GM21423 (cell line): ENCODE data around the gene PDCD2.
"Not testable (repeated sequence)": the region's sequence is repeated elsewhere in the genome, so short reads cannot be mapped to it uniquely, and the experiment has no call there.

ENCODE experiments used
- ATAC-seq: cut with Tn5 transposase; IDR thresholded peaks from one replicate; pipeline ENCODE4 v1.9.1; 2021; ENCODE audit warnings: mild to moderate bottlenecking, moderate library complexity; ENCODE audit not compliant: unreplicated experiment

PDCD2 gene

DNA sequence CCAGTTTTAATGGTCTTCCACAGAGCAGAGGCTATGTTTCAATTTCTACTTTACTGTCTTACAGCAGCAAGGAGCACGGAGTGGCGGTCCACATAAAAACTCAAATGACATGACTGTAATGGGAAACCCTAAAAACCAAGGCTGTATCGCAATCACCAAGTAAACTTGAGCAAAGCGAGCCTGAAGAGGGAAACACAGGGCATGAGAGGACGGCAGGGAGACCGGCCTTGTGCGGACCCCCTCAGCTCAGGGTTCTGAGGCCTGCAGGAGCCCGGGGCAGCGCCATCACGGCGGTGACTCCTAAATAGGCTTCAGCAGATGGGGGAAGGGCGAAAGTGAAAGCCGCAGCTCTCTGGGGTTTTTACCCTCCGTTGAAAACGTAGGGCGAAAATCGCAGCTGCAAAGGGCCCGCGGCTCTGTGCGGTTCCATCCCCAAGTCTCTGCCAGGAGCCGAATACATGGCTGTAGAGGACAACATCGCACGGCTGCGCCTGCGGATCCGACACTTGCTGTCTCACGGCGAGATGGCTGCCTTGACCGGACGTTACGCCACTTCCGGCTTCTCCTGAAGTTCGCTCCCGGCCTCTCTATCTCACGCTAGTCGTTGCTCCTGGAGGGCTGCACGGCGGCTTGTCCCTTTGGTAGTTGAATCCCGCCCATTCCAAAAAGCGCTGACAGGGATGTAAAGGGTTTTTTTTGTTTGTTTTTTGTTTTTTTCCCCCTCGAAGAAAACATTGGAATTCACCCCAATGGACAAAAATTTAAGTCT lies 31.5 kb downstream of the PDCD2 start, which contains the start of gene PSMB1:
PSMB1 (minus strand) TSS at position 543 of the 769 bp plus-strand sequence; CDS start at position 478, 65 bp downstream.
- ATAC-seq, result peak; percentile 55

DNA sequence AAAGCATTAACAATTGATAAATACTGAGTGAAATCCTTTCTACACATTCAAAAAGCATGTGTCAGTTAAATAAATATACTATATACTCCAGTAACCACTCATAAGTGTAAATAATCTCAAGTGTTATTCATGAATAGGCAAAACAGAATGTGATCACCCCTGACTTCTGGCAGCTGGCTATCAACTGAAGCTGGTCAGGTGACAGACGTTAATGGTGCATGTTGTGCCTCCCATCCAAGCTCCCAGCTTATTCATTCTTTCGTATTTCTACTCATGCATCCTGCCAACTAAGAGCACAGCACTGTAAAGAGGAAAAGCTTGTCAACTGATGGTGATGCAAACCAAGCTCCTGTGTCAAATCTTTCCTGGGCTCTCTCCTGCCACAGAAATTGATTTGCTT lies 39.0 kb downstream of the PDCD2 start:
- no peak for ATAC-seq

DNA sequence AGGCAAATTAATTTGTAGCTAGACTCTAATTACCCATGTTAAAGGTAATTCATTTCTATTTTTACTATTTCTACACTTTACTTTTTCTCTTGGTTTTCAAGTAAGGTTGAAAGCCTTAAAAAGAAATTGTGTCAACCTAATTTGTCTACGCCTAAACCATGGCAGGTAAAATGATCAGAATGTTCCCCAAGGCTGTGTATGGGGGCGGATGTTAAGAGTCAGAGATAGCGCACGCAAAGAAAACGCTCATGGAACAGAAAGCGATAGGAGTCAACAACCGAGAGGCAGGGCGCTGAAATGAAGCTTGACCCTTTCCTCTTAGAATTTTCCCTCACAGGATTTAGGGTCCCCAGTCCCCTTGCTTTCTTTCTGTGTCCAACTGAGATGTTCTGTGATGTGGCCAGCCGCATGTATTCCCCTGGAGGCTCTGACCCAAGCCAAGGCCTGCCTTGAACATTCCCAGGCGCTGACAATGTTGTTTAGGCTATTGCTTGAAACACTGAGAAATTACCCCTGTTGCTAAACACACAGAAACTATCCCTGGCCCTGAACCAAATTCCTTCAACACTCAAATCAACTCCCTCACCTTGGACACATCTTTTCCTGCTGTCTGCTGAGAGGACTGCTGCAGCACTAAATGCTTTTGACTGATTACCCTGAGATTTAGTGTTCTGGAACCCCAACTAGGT lies 42.3 kb downstream of the PDCD2 start:
- no peak for ATAC-seq

DNA sequence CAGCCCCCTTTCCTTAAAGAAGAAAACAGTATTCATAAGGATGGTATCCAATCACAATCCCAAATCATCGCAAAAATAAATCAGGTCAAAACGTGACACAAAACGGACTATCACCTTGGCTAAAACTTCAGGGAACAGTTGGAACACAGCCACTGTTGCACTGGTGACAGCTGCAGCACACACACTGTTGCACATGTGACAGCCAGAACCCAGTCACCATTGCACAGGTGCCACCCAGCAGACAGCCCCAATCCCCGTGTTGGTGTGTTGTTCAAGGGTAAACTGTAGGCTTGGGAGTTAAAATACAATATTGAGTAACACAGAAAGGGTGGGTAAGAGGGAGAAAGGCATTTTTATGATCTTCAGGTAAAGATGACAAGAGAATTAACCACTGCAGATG lies 47.1 kb downstream of the PDCD2 start:
- ATAC-seq, result no peak

DNA sequence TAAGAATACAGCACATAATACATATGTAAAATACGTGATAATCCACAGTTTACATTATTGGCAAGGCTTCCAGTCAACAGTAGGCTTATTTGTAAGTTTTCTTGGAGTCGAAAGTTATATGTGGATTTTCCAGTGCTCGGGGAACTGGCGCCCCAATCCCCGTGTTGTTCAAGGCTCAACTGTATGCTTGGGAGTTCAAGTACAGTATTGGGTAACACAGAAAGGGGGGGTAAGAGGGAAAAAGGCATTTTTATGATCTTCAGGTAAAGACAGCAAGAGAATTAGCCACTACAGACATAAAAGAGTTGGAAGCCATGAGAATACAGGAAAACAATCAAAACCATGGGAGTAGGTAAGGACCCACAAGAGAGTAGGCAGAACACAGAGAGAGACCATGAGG lies 47.8 kb downstream of the PDCD2 start:
- ATAC-seq, result no peak

DNA sequence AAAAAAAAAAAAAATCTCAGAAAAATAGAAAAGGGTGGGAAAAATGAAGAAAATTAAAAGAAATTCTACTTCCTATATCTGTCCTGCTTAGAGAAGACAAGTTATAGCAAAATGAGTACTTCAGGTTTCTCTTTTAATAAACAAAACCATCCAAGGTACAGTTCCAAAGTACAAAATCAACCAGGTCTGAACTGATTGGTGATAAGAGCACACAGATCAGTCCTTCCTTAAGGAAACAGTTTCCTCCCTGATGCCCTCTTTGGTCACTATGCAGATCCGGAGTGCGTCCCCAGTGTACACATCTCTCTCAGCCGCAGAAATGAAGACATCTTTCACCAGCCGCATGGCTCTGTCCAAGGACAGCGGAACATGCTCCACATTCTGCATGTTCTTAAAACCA lies 49.4 kb downstream of the PDCD2 start:
- no peak for ATAC-seq

DNA sequence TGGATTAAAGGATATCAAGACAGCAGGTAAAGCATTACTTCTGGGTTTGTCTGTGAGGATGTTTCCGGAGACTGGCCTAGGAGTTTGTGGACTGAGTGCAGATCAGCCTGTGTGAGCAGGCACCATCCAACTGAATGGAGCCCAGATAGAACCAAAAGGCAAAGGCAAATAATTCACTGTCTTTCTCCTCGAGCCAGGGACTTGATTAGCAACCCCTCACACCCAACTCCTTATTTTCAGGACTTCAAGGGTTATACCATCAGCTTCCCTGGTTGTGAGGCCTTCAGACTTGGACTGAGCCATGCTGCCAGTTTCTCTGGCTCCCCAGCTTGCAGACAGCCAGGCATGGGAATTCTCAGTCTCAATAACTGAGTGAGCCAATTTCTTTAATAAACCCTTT lies 50.6 kb downstream of the PDCD2 start:
- ATAC-seq, result no peak

DNA sequence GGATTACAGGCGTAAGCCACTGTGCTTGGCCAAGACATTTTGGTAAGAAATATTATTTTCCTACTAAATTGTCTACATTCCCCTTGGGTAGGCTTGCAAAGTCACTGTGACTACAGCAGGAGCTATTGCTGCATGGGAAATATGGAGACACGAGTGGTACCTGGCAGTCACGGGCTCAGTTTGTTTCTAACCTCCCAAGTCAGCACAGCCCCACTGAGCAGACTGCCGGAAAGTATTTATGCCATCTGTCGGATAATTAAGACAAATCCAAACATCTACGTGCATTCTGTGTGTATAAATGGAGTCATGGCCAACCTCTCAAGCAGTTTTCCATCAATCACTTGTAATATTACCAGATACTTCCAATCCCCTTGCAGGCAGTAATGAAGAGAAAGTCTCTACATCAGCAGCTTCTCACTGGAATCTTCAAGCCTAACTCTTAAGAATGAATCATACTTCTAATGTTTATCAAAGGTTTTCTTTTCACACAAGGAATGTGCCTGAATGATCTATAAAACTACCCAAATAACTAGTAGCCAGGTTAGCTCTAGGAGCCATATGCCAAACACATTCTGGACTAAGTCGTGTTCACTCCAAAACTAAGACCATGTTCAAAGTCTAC lies 51.5 kb downstream of the PDCD2 start:
- no peak for ATAC-seq

DNA sequence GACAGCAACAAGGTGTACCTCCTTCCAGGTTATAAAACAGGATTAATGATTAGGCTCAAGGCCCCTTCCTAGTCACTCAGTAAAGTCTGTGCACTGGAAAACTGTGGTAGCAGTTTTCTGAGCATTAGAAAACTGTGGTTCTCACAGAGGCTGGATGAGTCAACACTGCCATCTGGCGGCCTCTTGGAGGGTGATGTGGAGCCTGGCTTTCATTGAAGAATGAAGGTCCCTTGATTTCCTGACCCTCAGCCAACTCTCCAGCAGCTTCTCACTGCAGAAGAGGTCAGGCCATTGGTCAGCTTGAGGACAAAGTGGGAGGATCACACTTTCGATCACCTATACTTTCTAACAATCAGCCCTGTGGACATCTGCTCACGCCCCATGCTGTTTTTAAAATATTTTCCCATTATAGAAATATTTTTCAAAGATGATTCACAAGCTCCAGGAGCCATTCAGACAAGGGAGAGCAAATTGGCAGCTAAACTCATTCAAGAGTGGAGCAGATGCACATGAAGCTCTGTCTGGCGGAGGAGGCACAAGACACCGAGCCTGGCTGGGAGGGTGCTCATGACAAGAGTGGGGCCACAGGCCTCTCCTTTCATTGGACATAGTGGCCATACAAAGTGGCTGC lies 54.5 kb downstream of the PDCD2 start:
- ATAC-seq, result peak; percentile 79

DNA sequence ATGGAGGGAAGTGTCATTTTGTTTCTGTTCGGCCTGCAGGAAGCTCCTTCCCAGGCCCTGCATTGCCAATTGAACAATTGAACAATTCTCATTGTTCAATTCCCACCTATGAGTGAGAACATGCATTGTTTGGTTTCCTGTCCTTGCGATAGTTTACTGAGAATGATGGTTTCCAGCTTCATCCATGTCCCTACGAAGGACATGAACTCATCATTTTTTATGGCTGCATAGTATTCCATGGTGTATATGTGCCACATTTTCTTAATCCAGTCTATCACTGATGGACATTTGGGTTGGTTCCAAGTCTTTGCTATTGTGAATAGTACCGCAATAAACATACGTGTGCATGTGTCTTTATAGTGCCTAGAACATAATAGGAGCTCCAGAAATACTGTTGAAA lies 56.4 kb downstream of the PDCD2 start:
- not testable (repeated sequence) for ATAC-seq

DNA sequence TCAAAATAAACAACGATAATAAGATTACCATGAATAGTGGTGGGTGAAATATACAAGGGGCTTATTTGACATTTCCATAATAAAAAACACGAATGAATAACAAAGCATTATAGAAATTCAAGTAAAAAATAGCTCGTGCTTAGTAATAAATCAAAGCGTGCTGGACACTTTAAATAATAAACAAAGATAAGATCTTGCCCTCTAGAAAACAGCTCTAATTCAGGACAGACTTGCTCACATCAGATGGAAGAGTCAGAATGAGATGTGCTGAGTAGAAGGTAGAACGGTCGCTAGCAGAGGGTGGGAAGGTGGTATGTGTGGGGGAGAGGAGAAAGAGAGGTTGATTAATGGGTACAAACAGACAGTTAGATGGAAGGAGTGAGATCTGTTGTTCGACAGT lies 58.6 kb downstream of the PDCD2 start:
- no peak for ATAC-seq
